Breast epithelium (tissue), 4 donors: Measurements from ENCODE around the gene GLRA1. TPM values are rescaled to one million over a fixed set of nuclear protein-coding genes. Genes with fewer than 3 reads are reported as not detected.
"Not testable (repeated sequence)": the region's sequence is repeated elsewhere in the genome, so short reads cannot be mapped to it uniquely, and the experiment has no call there.

Experiments used
- DNase-seq, 2 donors: peaks; one replicate each; pipeline ENCODE4 v3.0.0-alpha.2; 2019; ENCODE audit warnings: low spot score in 2 of 2
- H3K27ac ChIP-seq, 2 donors: fragments of 200-600 bp; sonication (generic) in 1 of 2; one replicate each; pipeline ENCODE4 v1.5.1; 2016 to 2019; ENCODE audit warnings: mild to moderate bottlenecking in 1 of 2
- H3K27me3 ChIP-seq, 2 donors: fragments of 200-600 bp; sonication (generic) in 1 of 2; one replicate each; pipeline versions ENCODE4 v1.5.1 to v1.6.0; 2017 to 2019; ENCODE audit warnings: control low read depth in 1 of 2, mild to moderate bottlenecking in 1 of 2
- H3K36me3 ChIP-seq: fragments of 200-600 bp; one replicate; pipeline ENCODE4 v1.5.1; 2019
- H3K4me1 ChIP-seq, 2 donors: fragments of 200-600 bp; sonication (generic); one replicate each; pipeline ENCODE4 v1.5.1; 2016 to 2019; ENCODE audit warnings: control low read depth in 1 of 2
- H3K4me3 ChIP-seq, 3 donors: fragments of 200-600 bp; sonication (generic); 1 replicate in 2 of 3; 2 replicates in 1 of 3; pipeline ENCODE4 v1.5.1; 2016 to 2019; ENCODE audit warnings: mild to moderate bottlenecking in 3 of 3, moderate library complexity in 2 of 3
- H3K9me3 ChIP-seq, 2 donors: fragments of 200-600 bp; sonication (generic) in 1 of 2; one replicate each; pipeline ENCODE4 v1.5.1; 2016 to 2019; ENCODE audit warnings: control low read depth in 1 of 2
- CTCF ChIP-seq, 3 donors: fragments of 450-650 bp; IDR thresholded peaks; one replicate each; pipeline ENCODE4 v1.5.1; 2016 to 2017; ENCODE audit warnings: antibody characterized with exemption in 3 of 3, mild to moderate bottlenecking in 3 of 3, moderate library complexity in 3 of 3
- POLR2A ChIP-seq: fragments of 450-650 bp; IDR thresholded peaks from one replicate; pipeline ENCODE4 v1.6.1; 2016; ENCODE audit warnings: antibody characterized with exemption, mild to moderate bottlenecking, moderate library complexity
- POLR2AphosphoS5 ChIP-seq, 3 donors: sonication (generic); formaldehyde crosslinking; IDR thresholded peaks; one replicate each; pipeline ENCODE4 v1.6.1; 2017; ENCODE audit warnings: antibody characterized with exemption in 3 of 3
- intact Hi-C: fragments of 100-400 bp; cut with DNase I; formaldehyde crosslinking; loops from one replicate; pipeline ENCODE4 v1.15.1; 2023; ENCODE audit warnings: low total_unique reads
- total RNA-seq, 3 donors: library from RNA; depleted of rRNA; stranded (reverse); fragments of >200 nt; gene quantifications; one replicate each; pipeline ENCODE4 v1.1.0, GENCODE V29; 2016

Gene GLRA1
- total RNA-seq, 3 donors from 2014 or later, result not detected

- intact Hi-C loops, result loop anchor here (10.0 kb wide), 1 partner anchor 1537 kb away; no protein-coding TSS in a partner anchor
- Histone ChIP-seq H3K36me3 (no peaks in the 10 kb centered on the region), H3K4me1 (no peaks in the 10 kb centered on the region), H3K9me3 (no peaks in the 10 kb centered on the region), H3K27ac (no peak overlapping the region), H3K27me3 (no peaks in the 10 kb centered on the region), H3K4me3 (no peak overlapping the region)
- DNase-seq, result no peak
- no peak for TF ChIP-seq CTCF (IDR thresholded peaks at IDR 0.05)
- no peak for TF ChIP-seq POLR2A
- TF ChIP-seq POLR2AphosphoS5 (IDR thresholded peaks at IDR 0.05), result no peak
Observed at GRCh38 chr5:151897896-151898295, 26.8 kb downstream of the GLRA1 start.

- no peak overlapping the region for H3K4me3 ChIP-seq
- TF ChIP-seq POLR2A, result no peak
- TF ChIP-seq POLR2AphosphoS5 (IDR thresholded peaks at IDR 0.05), result no peak
- TF ChIP-seq CTCF (IDR thresholded peaks at IDR 0.05), result no peak
- no peak for DNase-seq
- no peak overlapping the region for H3K27ac ChIP-seq
- H3K36me3 ChIP-seq, result no peaks in the 10 kb centered on the region
- H3K4me1 ChIP-seq, result no peaks in the 10 kb centered on the region
- H3K9me3 ChIP-seq, result no peaks in the 10 kb centered on the region
- intact Hi-C loops, result loop anchor here (10.0 kb wide), 1 partner anchor 1538 kb away; no protein-coding TSS in a partner anchor
- H3K27me3 ChIP-seq, result no peaks in the 10 kb centered on the region
Observed at GRCh38 chr5:151897020-151897552, 27.6 kb downstream of the GLRA1 start.

- intact Hi-C loops, result loop anchor here (10.0 kb wide), 1 partner anchor 1539 kb away; no protein-coding TSS in a partner anchor
- Histone ChIP-seq H3K9me3 (no peaks in the 10 kb centered on the region), H3K4me1 (no peaks in the 10 kb centered on the region), H3K27me3 (no peaks in the 10 kb centered on the region), H3K36me3 (no peaks in the 10 kb centered on the region), H3K4me3 (no peak overlapping the region), H3K27ac (no peak overlapping the region)
- DNase-seq, result no peak
- TF ChIP-seq POLR2A, result no peak
- TF ChIP-seq CTCF (IDR thresholded peaks at IDR 0.05), result no peak
- no peak for TF ChIP-seq POLR2AphosphoS5 (IDR thresholded peaks at IDR 0.05)
Observed at GRCh38 chr5:151896031-151896691, 28.5 kb downstream of the GLRA1 start.

- no peaks in the 10 kb centered on the region for H3K27me3 ChIP-seq
- intact Hi-C loops, result loop anchor here (10.0 kb wide), 1 partner anchor 1539 kb away; no protein-coding TSS in a partner anchor
- TF ChIP-seq POLR2A, result no peak
- TF ChIP-seq POLR2AphosphoS5 (IDR thresholded peaks at IDR 0.05), result no peak
- no peak for TF ChIP-seq CTCF (IDR thresholded peaks at IDR 0.05)
- no peaks in the 10 kb centered on the region for H3K36me3 ChIP-seq
- H3K4me3 ChIP-seq, result no peak overlapping the region
- H3K27ac ChIP-seq, result no peak overlapping the region
- DNase-seq, result no peak
- H3K4me1 ChIP-seq, result no peaks in the 10 kb centered on the region
- H3K9me3 ChIP-seq, result no peaks in the 10 kb centered on the region
Observed at GRCh38 chr5:151895660-151896030, 29.0 kb downstream of the GLRA1 start.

GRCh38 chr5:151893485-151893884 lies 31.2 kb downstream of the GLRA1 start:
- not testable (repeated sequence) for H3K36me3 ChIP-seq, H3K4me3 ChIP-seq, H3K4me1 ChIP-seq, DNase-seq, H3K9me3 ChIP-seq, H3K27ac ChIP-seq, H3K27me3 ChIP-seq
- intact Hi-C loops, result loop anchor here (10.0 kb wide), 1 partner anchor 1541 kb away; no protein-coding TSS in a partner anchor
